Measurements from ENCODE around the gene FAM219B. TPM values are rescaled to one million over a fixed set of nuclear protein-coding genes. Genes with fewer than 3 reads are reported as not detected.

The FAM219B gene
- total RNA-seq, 2 experiments from 2014 or later, result 52.3 to 67.6 TPM

DNA sequence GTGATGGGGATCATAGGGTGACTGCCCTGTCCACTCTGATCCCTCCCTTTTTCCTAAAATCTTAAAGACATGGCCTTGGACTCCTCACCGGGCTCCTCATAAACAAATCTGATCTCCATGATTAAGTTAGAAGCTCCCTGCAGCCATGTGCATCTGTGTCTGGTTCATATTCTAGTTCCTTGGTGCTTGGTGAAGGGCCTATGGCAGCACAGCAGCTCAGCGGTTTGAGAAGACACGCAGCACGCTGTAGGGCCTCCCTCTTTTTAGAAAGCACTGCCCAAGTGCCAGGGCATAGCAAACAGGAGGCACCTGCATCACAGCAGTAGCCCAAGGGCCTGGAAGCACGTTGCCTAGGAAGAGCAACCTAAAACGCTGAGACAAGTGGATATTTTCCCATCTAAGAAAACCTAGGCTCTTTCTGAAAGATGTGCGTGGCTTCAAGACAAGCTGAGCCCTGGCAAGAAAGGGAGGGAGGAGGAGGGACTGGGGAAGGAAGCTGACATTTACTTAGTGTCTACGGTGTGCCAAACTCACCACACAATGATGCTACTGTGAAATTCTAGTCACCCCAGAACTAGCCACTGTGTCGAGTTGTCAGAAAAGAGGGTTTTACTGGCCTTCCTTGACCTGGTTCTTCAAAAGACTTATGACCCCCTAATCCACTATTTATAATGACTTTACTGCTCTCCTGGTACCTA is 48.8 kb downstream of the FAM219B start:
- no peaks in the 10 kb centered on the region for H3K9me3 ChIP-seq (ENCODE audit: low read length)
- peak overlapping the region; percentile 51 for H3K27ac ChIP-seq (ENCODE audit: low read depth, low read length, poor library complexity, severe bottlenecking)
- H3K4me2 ChIP-seq (ENCODE audit: low read length), result peak overlapping the region; percentile 49
- intact Hi-C loops (cut with micrococcal nuclease; ENCODE audit: unreplicated experiment), result loop anchor here (2.0 kb wide), 1 partner anchor 15 kb away; the partner anchor contains the start of gene SCAMP2
- BruUV-seq (replicated peaks), result no TSS peak
- no peak for DNase-seq (ENCODE audit: low spot score)
- H3K4me3 ChIP-seq (ENCODE audit: low read depth, low read length, poor library complexity, severe bottlenecking), result no peak overlapping the region
- no peak overlapping the region for H2AFZ ChIP-seq (ENCODE audit: low read length)
- peaks cover 23% of the 10 kb centered on the region; the same call in 1 of the 2 replicates for H3K79me2 ChIP-seq (ENCODE audit: insufficient read depth, low read depth, low read length)
- H3K36me3 ChIP-seq (ENCODE audit: insufficient read depth, low read length), result peaks cover 20% of the 10 kb centered on the region
- ChIA-PET CTCF (ENCODE audit: unreplicated experiment) (interaction anchor here (1.0 kb wide), 1 partner anchor 12 kb away, joined by 3 read pairs; no protein-coding TSS in a partner anchor), POLR2A (interaction anchor here (0.6 to 1.9 kb wide), 8 partner anchors 12 to 44 kb away, joined by 3 to 18 read pairs (median 5); partner anchors contain the start of gene ULK3)
- no peaks in the 10 kb centered on the region for H4K20me1 ChIP-seq (ENCODE audit: insufficient read depth, low read length)
- TF ChIP-seq EZH2phosphoT487 (IDR thresholded peaks at IDR 0.05; ENCODE audit: borderline replicate concordance, low read depth, low read length), result no peak
- TF ChIP-seq, protein P1, sequence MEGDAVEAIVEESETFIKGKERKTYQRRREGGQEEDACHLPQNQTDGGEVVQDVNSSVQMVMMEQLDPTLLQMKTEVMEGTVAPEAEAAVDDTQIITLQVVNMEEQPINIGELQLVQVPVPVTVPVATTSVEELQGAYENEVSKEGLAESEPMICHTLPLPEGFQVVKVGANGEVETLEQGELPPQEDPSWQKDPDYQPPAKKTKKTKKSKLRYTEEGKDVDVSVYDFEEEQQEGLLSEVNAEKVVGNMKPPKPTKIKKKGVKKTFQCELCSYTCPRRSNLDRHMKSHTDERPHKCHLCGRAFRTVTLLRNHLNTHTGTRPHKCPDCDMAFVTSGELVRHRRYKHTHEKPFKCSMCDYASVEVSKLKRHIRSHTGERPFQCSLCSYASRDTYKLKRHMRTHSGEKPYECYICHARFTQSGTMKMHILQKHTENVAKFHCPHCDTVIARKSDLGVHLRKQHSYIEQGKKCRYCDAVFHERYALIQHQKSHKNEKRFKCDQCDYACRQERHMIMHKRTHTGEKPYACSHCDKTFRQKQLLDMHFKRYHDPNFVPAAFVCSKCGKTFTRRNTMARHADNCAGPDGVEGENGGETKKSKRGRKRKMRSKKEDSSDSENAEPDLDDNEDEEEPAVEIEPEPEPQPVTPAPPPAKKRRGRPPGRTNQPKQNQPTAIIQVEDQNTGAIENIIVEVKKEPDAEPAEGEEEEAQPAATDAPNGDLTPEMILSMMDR (conservative IDR thresholded peaks at IDR 0.05; ENCODE audit: low read length), result no peak
- peaks cover 43% of the 10 kb centered on the region for H3K4me1 ChIP-seq (ENCODE audit: insufficient read depth, low read length, poor library complexity, severe bottlenecking)
- no peaks in the 10 kb centered on the region for H3K9me2 ChIP-seq (ENCODE audit: insufficient read depth, low read length)

DNA sequence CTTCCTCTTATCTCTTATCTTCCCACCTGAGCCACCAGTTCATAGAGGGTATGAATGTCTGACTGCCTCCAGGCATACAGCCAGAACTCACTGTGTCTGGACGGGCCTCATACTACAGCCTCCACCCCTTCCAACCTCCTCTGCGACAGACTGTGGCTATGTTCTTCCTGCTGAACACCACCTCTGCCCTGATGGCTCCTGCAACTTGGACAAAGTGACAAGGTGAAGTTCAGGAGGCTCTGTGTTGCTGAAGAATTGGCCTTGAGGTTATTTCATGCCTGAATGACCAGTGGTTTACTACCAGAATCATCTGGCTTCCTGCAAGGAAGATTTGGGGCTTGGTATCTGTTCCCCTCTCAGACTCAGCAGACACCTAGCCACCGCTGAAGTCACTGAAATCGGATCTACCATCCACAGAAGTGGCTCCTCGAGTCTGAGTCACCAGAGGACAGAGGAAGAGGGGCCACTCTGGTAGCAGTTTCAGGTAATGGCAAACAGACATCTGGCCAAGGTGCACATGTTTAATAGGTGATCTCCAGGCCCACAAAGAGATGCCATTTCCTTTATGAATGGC is 49.5 kb downstream of the FAM219B start:
- DNase-seq (ENCODE audit: low spot score), result peak; percentile 52
- Histone ChIP-seq H2AFZ (ENCODE audit: low read length) (no peak overlapping the region), H3K9me3 (ENCODE audit: low read length) (no peaks in the 10 kb centered on the region), H3K4me2 (ENCODE audit: low read length) (peak overlapping the region; percentile 49), H3K4me3 (ENCODE audit: low read depth, low read length, poor library complexity, severe bottlenecking) (no peak overlapping the region), H4K20me1 (ENCODE audit: insufficient read depth, low read length) (no peaks in the 10 kb centered on the region), H3K9me2 (ENCODE audit: insufficient read depth, low read length) (no peaks in the 10 kb centered on the region), H3K27ac (ENCODE audit: low read depth, low read length, poor library complexity, severe bottlenecking) (peak overlapping the region; percentile 51), H3K36me3 (ENCODE audit: insufficient read depth, low read length) (peaks cover 26% of the 10 kb centered on the region), H3K4me1 (ENCODE audit: insufficient read depth, low read length, poor library complexity, severe bottlenecking) (peaks cover 43% of the 10 kb centered on the region), H3K79me2 (ENCODE audit: insufficient read depth, low read depth, low read length) (peaks cover 23% of the 10 kb centered on the region; the same call in 1 of the 2 replicates)
- intact Hi-C loops (cut with micrococcal nuclease; ENCODE audit: unreplicated experiment), result loop anchor here (2.0 kb wide), 1 partner anchor 16 kb away; the partner anchor contains the start of gene SCAMP2
- ChIA-PET POLR2A (interaction anchor here (0.6 to 2.0 kb wide), 5 partner anchors 13 to 1883 kb away, joined by 3 to 21 read pairs (median 5); no protein-coding TSS in a partner anchor), CTCF (ENCODE audit: unreplicated experiment) (no interaction called here)
- no peak for TF ChIP-seq EZH2phosphoT487 (IDR thresholded peaks at IDR 0.05; ENCODE audit: borderline replicate concordance, low read depth, low read length)
- TF ChIP-seq, protein P1 (conservative IDR thresholded peaks at IDR 0.05; ENCODE audit: low read length), result no peak
- BruUV-seq (replicated peaks), result no TSS peak

All from OCI-LY7 (cell line).